AG04450 (cell line): ENCODE data around the gene TIMP2. TPM values are rescaled to one million over a fixed set of nuclear protein-coding genes. Genes with fewer than 3 reads are reported as not detected.

Source experiments
- CTCF ChIA-PET: fragments of 300-600, 350-600 bp; formaldehyde crosslinking; extraction: SDS; loops from one replicate; lab custom pipeline; 2022; ENCODE audit warnings: antibody characterized with exemption, inconsistent platforms; lab: Charles Lee
- POLR2A ChIA-PET: fragments of 350-600 bp; formaldehyde crosslinking; extraction: SDS; loops from one replicate; lab custom pipeline; 2021; ENCODE audit warnings: antibody characterized with exemption, inconsistent platforms; lab: Yijun Ruan, JAX
- DNase-seq: peaks from one replicate; pipeline ENCODE4 v3.0.0-alpha.2; 2011; ENCODE audit warnings: low read depth, low spot score
- H3K27ac ChIP-seq: one replicate; pipeline ENCODE4 v1.5.1; 2012; ENCODE audit warnings: low read depth, low read length, control low read depth
- H3K27me3 ChIP-seq: one replicate; pipeline ENCODE4 v1.6.0; 2012; ENCODE audit warnings: low read length; ENCODE audit not compliant: control insufficient read depth, insufficient read depth
- H3K4me3 ChIP-seq: 2 replicates; pipeline ENCODE4 v1.5.1; 2011; ENCODE audit warnings: mild to moderate bottlenecking, low read depth, low read length, control low read depth
- H3K9me3 ChIP-seq: 2 replicates; pipeline ENCODE4 v1.5.1; 2012; ENCODE audit warnings: low read length; ENCODE audit not compliant: control insufficient read depth, insufficient read depth
- polyA plus RNA-seq: library from polyadenylated mRNA; depleted of rRNA; stranded (reverse); fragments of >200 nt; gene quantifications from 2 replicates; pipeline ENCODE4 v1.2.3, GENCODE V29; 2011
- TF ChIP-seq, protein P1 (sequence below): IDR thresholded peaks from 2 replicates; pipeline ENCODE4 v1.5.1; 2011; ENCODE audit warnings: low read depth, low read length, control low read depth, inconsistent platforms

TIMP2 gene
- polyA plus RNA-seq, 1 experiment: 356 TPM

DNA sequence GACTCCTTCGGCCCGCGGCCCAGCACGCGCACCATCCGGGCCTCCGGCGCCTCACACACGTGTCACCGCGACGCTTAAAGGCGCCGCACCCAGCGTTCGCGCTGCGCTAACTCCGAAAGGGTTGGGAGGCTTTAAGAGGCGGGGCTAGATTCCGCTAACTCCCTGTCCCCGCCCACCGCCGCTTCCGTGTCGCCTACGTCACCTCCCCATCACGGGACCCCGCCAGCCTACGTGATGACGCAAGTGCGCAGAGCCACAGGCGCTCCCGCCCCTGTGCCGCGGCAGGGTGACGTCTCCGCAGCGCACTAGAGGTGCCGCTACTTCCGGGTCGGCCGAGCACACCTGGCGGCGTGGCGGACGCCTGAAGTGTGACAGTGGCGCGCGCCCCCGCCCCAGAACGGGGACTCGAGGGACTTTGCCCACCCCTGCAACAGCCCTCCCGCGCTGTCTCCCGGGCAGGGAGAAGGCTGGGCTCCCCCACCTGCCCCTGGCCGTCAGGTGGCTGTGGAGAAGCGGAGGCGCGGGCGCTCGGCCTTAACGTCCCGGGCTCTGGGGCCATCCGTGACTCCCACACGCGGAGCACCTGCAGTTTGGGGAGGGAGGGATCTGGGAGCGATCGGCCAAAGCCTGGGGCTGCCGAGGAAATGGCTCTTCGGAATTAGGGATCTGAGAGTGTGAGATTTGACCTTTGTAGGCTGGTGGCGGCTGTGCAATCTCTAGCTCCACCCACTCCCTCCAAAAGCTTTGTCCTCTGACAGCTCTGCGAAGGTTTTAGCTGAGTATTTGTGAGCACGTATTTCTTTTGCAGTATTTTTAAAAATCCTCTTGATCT lies 84.2 kb downstream of the TIMP2 start, which contains the start of gene USP36:
Gene USP36, minus strand, starts transcription at position 35 of the 832 bp plus-strand sequence. CDS start 4,451 bp downstream, outside the sequence.
- TF ChIP-seq, protein P1, sequence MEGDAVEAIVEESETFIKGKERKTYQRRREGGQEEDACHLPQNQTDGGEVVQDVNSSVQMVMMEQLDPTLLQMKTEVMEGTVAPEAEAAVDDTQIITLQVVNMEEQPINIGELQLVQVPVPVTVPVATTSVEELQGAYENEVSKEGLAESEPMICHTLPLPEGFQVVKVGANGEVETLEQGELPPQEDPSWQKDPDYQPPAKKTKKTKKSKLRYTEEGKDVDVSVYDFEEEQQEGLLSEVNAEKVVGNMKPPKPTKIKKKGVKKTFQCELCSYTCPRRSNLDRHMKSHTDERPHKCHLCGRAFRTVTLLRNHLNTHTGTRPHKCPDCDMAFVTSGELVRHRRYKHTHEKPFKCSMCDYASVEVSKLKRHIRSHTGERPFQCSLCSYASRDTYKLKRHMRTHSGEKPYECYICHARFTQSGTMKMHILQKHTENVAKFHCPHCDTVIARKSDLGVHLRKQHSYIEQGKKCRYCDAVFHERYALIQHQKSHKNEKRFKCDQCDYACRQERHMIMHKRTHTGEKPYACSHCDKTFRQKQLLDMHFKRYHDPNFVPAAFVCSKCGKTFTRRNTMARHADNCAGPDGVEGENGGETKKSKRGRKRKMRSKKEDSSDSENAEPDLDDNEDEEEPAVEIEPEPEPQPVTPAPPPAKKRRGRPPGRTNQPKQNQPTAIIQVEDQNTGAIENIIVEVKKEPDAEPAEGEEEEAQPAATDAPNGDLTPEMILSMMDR: no peak
- H3K9me3 ChIP-seq: no peaks in the 10 kb centered on the region; the same call in 1 of the 2 replicates
- DNase-seq: peak; percentile 97
- no peaks in the 10 kb centered on the region for H3K27me3 ChIP-seq
- peak within 1 kb of the TSS; percentile 88 for H3K4me3 ChIP-seq
- POLR2A ChIA-PET: interaction anchor here (1.0 kb wide), 1 partner anchor 25 kb away, joined by 4 read pairs; no protein-coding TSS in a partner anchor
- CTCF ChIA-PET: no interaction called here
- H3K27ac ChIP-seq: peak within 1 kb of the TSS; percentile 88

DNA sequence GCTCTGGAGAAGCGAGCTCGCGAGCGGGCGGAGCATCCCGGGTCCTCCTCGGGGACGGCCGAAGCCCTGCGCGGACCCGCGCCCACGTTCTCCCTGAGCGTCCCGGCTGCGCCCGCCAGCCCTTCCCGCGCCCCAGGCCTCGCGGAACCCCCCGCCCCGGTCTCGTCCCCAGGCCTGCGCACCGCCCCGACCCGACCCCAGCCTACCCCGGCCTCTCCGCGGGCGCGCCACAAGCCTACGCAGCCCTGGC lies 84.7 kb downstream of the TIMP2 start:
- no peaks in the 10 kb centered on the region for H3K27me3 ChIP-seq
- H3K9me3 ChIP-seq: no peaks in the 10 kb centered on the region; the same call in 1 of the 2 replicates
- H3K4me3 ChIP-seq: peak overlapping the region; percentile 88
- TF ChIP-seq, protein P1: no peak
- DNase-seq: no peak
- peak overlapping the region; percentile 82 for H3K27ac ChIP-seq
- CTCF ChIA-PET: no interaction called here
- POLR2A ChIA-PET: interaction anchor here (1.0 kb wide), 1 partner anchor 26 kb away, joined by 4 read pairs; no protein-coding TSS in a partner anchor

DNA sequence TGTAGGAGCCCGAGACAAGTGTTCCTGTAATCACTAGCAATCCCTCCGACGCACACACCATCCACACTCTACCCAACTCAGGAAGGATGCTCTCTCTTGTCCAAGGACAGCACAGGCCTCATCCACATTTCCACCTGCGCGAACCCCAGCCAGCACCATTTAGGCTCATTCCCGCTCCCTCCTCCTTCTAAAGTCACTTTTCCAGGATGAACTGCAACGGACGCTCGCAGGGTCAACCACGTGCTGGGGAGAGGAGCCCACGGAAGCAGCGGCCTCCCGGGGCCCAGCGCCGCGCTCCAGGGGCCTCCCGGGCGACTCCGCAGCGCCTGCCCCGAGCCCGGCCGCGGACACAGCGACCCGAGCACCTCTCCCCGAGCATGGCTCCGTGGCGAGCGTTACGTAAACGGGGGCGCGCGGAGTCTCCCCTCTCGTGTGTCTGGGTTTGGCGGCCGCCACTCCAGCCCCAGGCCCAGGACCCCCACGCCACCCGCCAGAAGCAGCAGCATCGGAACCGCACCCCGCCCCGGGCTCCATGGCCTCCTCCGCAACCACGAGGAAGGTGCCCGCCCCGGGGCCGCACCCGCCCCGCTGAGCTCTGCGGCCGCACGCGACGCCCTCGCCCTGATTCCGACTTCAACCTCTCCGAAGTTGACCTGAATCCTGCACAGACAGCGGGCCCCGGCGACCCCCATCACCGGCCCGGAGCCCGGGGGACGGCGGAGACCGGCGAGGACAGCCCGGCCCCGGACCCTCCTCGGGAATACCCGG lies 85.2 kb downstream of the TIMP2 start:
- DNase-seq: no peak
- Histone ChIP-seq H3K27ac (peak overlapping the region; percentile 82), H3K27me3 (no peaks in the 10 kb centered on the region), H3K4me3 (peak overlapping the region; percentile 88), H3K9me3 (no peaks in the 10 kb centered on the region; the same call in 1 of the 2 replicates)
- POLR2A ChIA-PET: interaction anchor here (0.5 to 1.0 kb wide), 2 partner anchors 26 to 147 kb away, joined by 3 to 4 read pairs; no protein-coding TSS in a partner anchor
- CTCF ChIA-PET: no interaction called here
- TF ChIP-seq, protein P1: no peak

DNA sequence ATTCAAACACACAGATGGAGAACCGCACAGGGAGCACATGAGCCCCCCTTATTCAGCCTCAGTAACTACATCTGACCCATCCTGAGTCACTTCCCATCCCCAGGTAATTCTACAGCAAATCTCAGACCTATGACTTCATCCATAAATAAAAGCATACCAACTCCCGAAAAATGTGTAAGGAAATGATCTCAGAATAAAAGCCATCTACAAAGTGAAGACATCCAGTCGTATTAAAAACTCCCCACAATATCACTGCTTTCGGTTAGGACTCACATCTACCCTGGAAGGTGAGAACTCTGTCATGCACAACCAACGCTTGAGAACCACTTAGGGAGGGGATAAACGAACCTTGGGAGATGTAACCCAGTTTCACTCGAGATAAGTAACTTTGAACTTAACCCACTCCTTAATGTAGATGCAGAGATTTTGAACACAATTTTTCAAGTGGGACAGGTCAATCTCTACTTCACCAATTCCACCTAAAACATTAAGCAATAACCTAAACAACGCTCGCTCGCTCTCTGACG lies 85.9 kb downstream of the TIMP2 start:
- DNase-seq: no peak
- Histone ChIP-seq H3K27ac (peak overlapping the region; percentile 82), H3K27me3 (no peaks in the 10 kb centered on the region), H3K9me3 (no peaks in the 10 kb centered on the region; the same call in 1 of the 2 replicates), H3K4me3 (peak overlapping the region; percentile 88)
- CTCF ChIA-PET: no interaction called here
- TF ChIP-seq, protein P1: no peak
- POLR2A ChIA-PET: no interaction called here
